Endodermal cell (in vitro differentiated cells): ENCODE results near the gene ARL15. TPM values are rescaled to one million over a fixed set of nuclear protein-coding genes. Genes with fewer than 3 reads are reported as not detected.

Source experiments
- DNase-seq: peaks from one replicate; pipeline ENCODE4 v3.0.0-alpha.2; 2017
- H3K27ac ChIP-seq: 2 replicates; pipeline ENCODE4 v1.5.1; 2013; ENCODE audit warnings: mild to moderate bottlenecking, low read depth, low read length, moderate library complexity
- H3K27me3 ChIP-seq: 2 replicates; pipeline ENCODE4 v1.6.1; 2013; ENCODE audit warnings: mild to moderate bottlenecking, low read length, moderate library complexity; ENCODE audit not compliant: insufficient read depth, control insufficient read depth, poor library complexity, severe bottlenecking
- H3K36me3 ChIP-seq: 2 replicates; pipeline ENCODE4 v1.7.0; 2013; ENCODE audit warnings: mild to moderate bottlenecking, low read length, moderate library complexity; ENCODE audit not compliant: control insufficient read depth, insufficient read depth
- H3K4me1 ChIP-seq: one replicate; pipeline ENCODE4 v1.7.0; 2013; ENCODE audit warnings: low read length; ENCODE audit not compliant: control insufficient read depth, insufficient read depth
- H3K4me3 ChIP-seq: 2 replicates; pipeline ENCODE4 v1.5.1; 2013; ENCODE audit warnings: mild to moderate bottlenecking, low read length, moderate library complexity
- H3K9ac ChIP-seq: 2 replicates; pipeline ENCODE4 v1.6.1; 2013; ENCODE audit warnings: mild to moderate bottlenecking, low read length, moderate library complexity; ENCODE audit not compliant: poor library complexity, severe bottlenecking; ENCODE audit errors: extremely low read depth
- H3K9me3 ChIP-seq: 2 replicates; pipeline ENCODE4 v1.6.1; 2013; ENCODE audit warnings: mild to moderate bottlenecking, low read length, moderate library complexity; ENCODE audit not compliant: control insufficient read depth
- H3K27ac Mint-ChIP-seq: 2 replicates; pipeline ENCODE4 v1.8.0; 2020; ENCODE audit warnings: mixed read lengths
- H3K27me3 Mint-ChIP-seq: 2 replicates; pipeline ENCODE4 v1.8.0; 2021; ENCODE audit warnings: mild to moderate bottlenecking, mixed read lengths; ENCODE audit not compliant: insufficient read depth
- H3K36me3 Mint-ChIP-seq: 2 replicates; pipeline ENCODE4 v1.8.0; 2020; ENCODE audit warnings: low read depth, mixed read lengths
- H3K4me1 Mint-ChIP-seq: 2 replicates; pipeline ENCODE4 v1.8.0; 2020; ENCODE audit warnings: mixed read lengths
- H3K4me3 Mint-ChIP-seq: 2 replicates; pipeline ENCODE4 v1.8.0; 2020; ENCODE audit warnings: mild to moderate bottlenecking, moderate library complexity, mixed read lengths
- H3K9me3 Mint-ChIP-seq: 2 replicates; pipeline ENCODE4 v1.8.0; 2020; ENCODE audit warnings: mild to moderate bottlenecking, mixed read lengths
- CTCF ChIP-seq: fragments of 200-600 bp; sonication (generic); conservative IDR thresholded peaks from 2 replicates; pipeline ENCODE4 v1.5.0; 2021; ENCODE audit warnings: antibody characterized with exemption, mild to moderate bottlenecking
- WGBS, 2 experiments: methylation state at CpG; one replicate each; pipeline versions ENCODE4 v1.1.5 to v1.1.7; 2013; ENCODE audit warnings: missing lambda C conversion rate in 2 of 2, mixed read lengths in 1 of 2; ENCODE audit not compliant: insufficient coverage in 1 of 2, insufficient read length in 1 of 2; 5-methylcytosine and 5-hydroxymethylcytosine counted together
- total RNA-seq, 2 donors: library from RNA; stranded (reverse); fragmentation: NEBNext Ultra II Directional in 1 of 2; extraction: Animal tissue kit (Norgen Biotek cat#: 25700) in 1 of 2; gene quantifications; 2 replicates in 1 of 2; 3 replicates in 1 of 2; pipeline ENCODE4 v1.2.1, GENCODE V29; 2021

ARL15 gene
- total RNA-seq, 2 donors from 2014 or later: 23.3 to 24.0 TPM

DNA sequence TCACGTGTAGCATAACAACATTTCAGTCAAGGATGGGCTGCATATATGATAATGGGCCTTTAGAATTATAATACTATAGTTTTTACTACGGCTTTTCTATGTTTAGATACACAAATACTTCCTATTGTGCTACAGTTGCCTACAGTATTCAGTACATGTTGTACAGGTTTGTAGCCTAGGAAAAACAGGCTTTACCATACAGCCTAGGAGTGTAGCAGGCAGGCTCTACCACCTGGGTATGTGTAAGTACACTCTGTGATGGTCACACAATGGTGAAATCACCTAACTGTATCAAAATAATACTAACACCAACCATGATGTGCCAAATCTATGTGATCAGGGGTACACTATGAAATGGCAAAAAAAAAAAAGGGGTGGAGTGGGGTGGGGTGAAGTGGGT lies 372.9 kb downstream of the ARL15 start:
- Histone ChIP-seq H3K27ac (no peak overlapping the region), H3K9me3 (no peaks in the 10 kb centered on the region), H3K4me1 (peaks cover 6% of the 10 kb centered on the region), H3K9ac (no peak overlapping the region), H3K4me3 (no peak overlapping the region), H3K36me3 (no peaks in the 10 kb centered on the region), H3K27me3 (no peaks in the 10 kb centered on the region)
- H3K27me3 Mint-ChIP-seq: no peaks in the 10 kb centered on the region
- no peaks in the 10 kb centered on the region for H3K36me3 Mint-ChIP-seq
- DNase-seq: no peak
- H3K4me1 Mint-ChIP-seq: peaks cover 26% of the 10 kb centered on the region
- WGBS, 2 experiments: 100% methylated on average over 2 of the region's 2 CpGs; no CpG with 5 or more reads in 1 of the 2 experiments
- H3K27ac Mint-ChIP-seq: no peak overlapping the region
- no peak overlapping the region for H3K4me3 Mint-ChIP-seq
- TF ChIP-seq CTCF: no peak
- H3K9me3 Mint-ChIP-seq: no peaks in the 10 kb centered on the region

- no peak overlapping the region for H3K27ac ChIP-seq
- WGBS, 2 experiments: 94 to 100% methylated on average over 1 to 7 of the region's 7 CpGs
- no peaks in the 10 kb centered on the region for H3K27me3 Mint-ChIP-seq
Observed at GRCh38 chr5:53936481-53937352, 373.7 kb downstream of the ARL15 start.

DNA sequence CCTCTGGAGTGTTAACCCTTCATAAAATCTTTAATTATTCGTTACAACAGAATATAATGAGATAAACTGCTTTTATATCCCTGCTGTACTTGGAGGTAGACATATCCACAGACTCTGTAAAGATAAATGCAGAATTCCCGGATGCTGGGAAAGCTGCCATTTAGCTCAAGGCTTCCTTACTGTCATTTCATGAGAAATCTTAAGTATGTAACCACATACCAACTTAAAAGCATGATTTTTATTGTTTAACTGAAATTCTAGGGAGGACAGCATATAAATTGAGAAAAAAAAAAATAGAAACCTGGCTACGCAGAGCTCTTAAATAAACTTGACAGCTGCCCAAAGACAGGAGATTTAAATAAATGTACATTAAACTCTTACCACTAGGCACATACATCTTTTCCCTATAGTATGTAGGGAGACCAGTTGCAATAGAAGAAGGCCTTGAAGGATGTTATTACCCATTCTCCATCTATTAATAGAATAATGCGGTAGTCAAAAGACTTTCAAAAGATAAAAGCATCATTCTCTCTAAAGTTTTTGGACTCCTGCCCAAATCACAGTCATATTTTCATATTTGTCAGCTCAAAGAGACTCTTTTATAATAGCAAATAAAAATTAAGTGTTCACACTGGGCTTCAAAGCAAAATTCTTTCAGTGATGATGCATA lies 376.1 kb downstream of the ARL15 start:
- Histone ChIP-seq H3K36me3 (no peaks in the 10 kb centered on the region), H3K27me3 (no peaks in the 10 kb centered on the region), H3K9ac (no peak overlapping the region), H3K4me3 (no peak overlapping the region), H3K4me1 (peaks cover 6% of the 10 kb centered on the region), H3K27ac (no peak overlapping the region), H3K9me3 (no peaks in the 10 kb centered on the region)
- Mint-ChIP-seq H3K27me3 (no peaks in the 10 kb centered on the region), H3K36me3 (no peaks in the 10 kb centered on the region), H3K4me1 (peaks cover 24% of the 10 kb centered on the region), H3K9me3 (no peaks in the 10 kb centered on the region), H3K4me3 (no peak overlapping the region), H3K27ac (no peak overlapping the region)
- 92% methylated on average over 4 of the region's 4 CpGs; no CpG with 5 or more reads in 1 of the 2 experiments for WGBS, 2 experiments
- no peak for TF ChIP-seq CTCF
- DNase-seq: no peak

More at GRCh38 chr5:53936481-53937352, 373.7 kb downstream of the ARL15 start:
- Mint-ChIP-seq H3K4me1 (peaks cover 23% of the 10 kb centered on the region), H3K4me3 (no peak overlapping the region), H3K9me3 (no peaks in the 10 kb centered on the region), H3K36me3 (no peaks in the 10 kb centered on the region), H3K27ac (no peak overlapping the region)
- TF ChIP-seq CTCF: no peak
- H3K4me3 ChIP-seq: peak overlapping the region; percentile 42
- no peaks in the 10 kb centered on the region for H3K36me3 ChIP-seq
- H3K9ac ChIP-seq: no peak overlapping the region
- H3K4me1 ChIP-seq: peaks cover 6% of the 10 kb centered on the region
- H3K9me3 ChIP-seq: no peaks in the 10 kb centered on the region
- no peaks in the 10 kb centered on the region for H3K27me3 ChIP-seq
- DNase-seq: no peak
